HTERT RPE-1 (cell line): ENCODE results near the gene ZNHIT3.

Experiments used
- in situ Hi-C: fragments of 300-500 bp; cut with MboI; formaldehyde crosslinking; loops from 4 replicates; pipeline ENCODE4 v1.14.3; 2020; ENCODE audit warnings: low sequenced_read_pairs

Gene ZNHIT3

GRCh38 chr17:36545077-36545464 is 58.6 kb downstream of the ZNHIT3 start:
- in situ Hi-C loops, result no loop called here
